Upper lobe of left lung (tissue), 4 donors: ENCODE results near the gene KCNIP3.
A peak's percentile ranks its signal among the peaks of the same experiment; 100 is the strongest.

Experiments used
- CTCF ChIP-seq, 6 experiments: fragments of 450-650 bp in 4 of 6; fragments of 200-600 bp in 2 of 6; sonication (generic) in 2 of 6; IDR thresholded peaks; one replicate each; pipeline ENCODE4 v1.5.1; 2016 to 2019; ENCODE audit warnings: antibody characterized with exemption in 6 of 6
- POLR2A ChIP-seq, 4 donors: fragments of 450-650 bp; IDR thresholded peaks; one replicate each; pipeline ENCODE4 v1.5.1; 2016 to 2017; ENCODE audit warnings: antibody characterized with exemption in 4 of 4, mild to moderate bottlenecking in 2 of 4
- POLR2AphosphoS5 ChIP-seq, 2 donors: sonication (generic); formaldehyde crosslinking; IDR thresholded peaks; one replicate each; pipeline ENCODE4 v1.5.1; 2017; ENCODE audit warnings: antibody characterized with exemption in 2 of 2

GRCh38 chr2:95260028-95261023 lies 36.8 kb upstream of the KCNIP3 start:
- TF ChIP-seq CTCF (IDR thresholded peaks at IDR 0.05) = no peak
- no peak for TF ChIP-seq POLR2A (IDR thresholded peaks at IDR 0.05)
- TF ChIP-seq POLR2AphosphoS5 (IDR thresholded peaks at IDR 0.05) = peak in 1 of 2 donors; percentile 18
